Measurements from ENCODE around the gene CUEDC2. TPM values are rescaled to one million over a fixed set of nuclear protein-coding genes. Genes with fewer than 3 reads are reported as not detected.
A peak's percentile ranks its signal among the peaks of the same experiment; 100 is the strongest.

CUEDC2 gene
- 59.0 and 59.4 TPM in 2 replicates for total RNA-seq

GRCh38 chr10:102432162-102432950 lies at the start of gene CUEDC2:
Gene CUEDC2, minus strand, starts transcription at chr10:102432574. Its CDS starts 7,386 bp downstream, at chr10:102425188.
- Mint-ChIP-seq H3K4me3 (peak within 1 kb of the TSS; percentile 95), H3K36me3 (ENCODE audit: low read depth) (peaks cover 14% of the 10 kb centered on the region), H3K27me3 (ENCODE audit: insufficient read depth) (no peaks in the 10 kb centered on the region), H3K4me1 (ENCODE audit: low read depth) (peaks cover 55% of the 10 kb centered on the region), H3K9me3 (no peaks in the 10 kb centered on the region), H3K27ac (peak within 1 kb of the TSS; percentile 94)
- intact Hi-C loops (cut with micrococcal nuclease), result loop anchor here (1.0 kb wide), 7 partner anchors 11 to 300 kb away; partner anchors contain the start of genes ACTR1A, GBF1 and NFKB2
- DNase-seq (ENCODE audit: low spot score), result peak; percentile 95

- H3K9me3 Mint-ChIP-seq, result no peaks in the 10 kb centered on the region
- no peak overlapping the region for H3K27ac Mint-ChIP-seq
- intact Hi-C loops (cut with micrococcal nuclease), result no loop called here
- H3K4me1 Mint-ChIP-seq (ENCODE audit: low read depth), result peaks cover 7% of the 10 kb centered on the region
- peaks cover 32% of the 10 kb centered on the region for H3K36me3 Mint-ChIP-seq (ENCODE audit: low read depth)
- DNase-seq (ENCODE audit: low spot score), result no peak
- H3K4me3 Mint-ChIP-seq, result no peak overlapping the region
- no peaks in the 10 kb centered on the region for H3K27me3 Mint-ChIP-seq (ENCODE audit: insufficient read depth)
Observed at GRCh38 chr10:102480396-102480795, 48.0 kb upstream of the CUEDC2 start.

GRCh38 chr10:102479651-102480050 lies 47.3 kb upstream of the CUEDC2 start:
- DNase-seq (ENCODE audit: low spot score), result no peak
- peaks cover 7% of the 10 kb centered on the region for H3K4me1 Mint-ChIP-seq (ENCODE audit: low read depth)
- peaks cover 30% of the 10 kb centered on the region for H3K36me3 Mint-ChIP-seq (ENCODE audit: low read depth)
- no peaks in the 10 kb centered on the region for H3K9me3 Mint-ChIP-seq
- no peak overlapping the region for H3K4me3 Mint-ChIP-seq
- H3K27ac Mint-ChIP-seq, result no peak overlapping the region
- intact Hi-C loops (cut with micrococcal nuclease), result loop anchor here (1.0 kb wide), 8 partner anchors 18 to 310 kb away; partner anchors contain the start of genes ACTR1A and CUEDC2
- H3K27me3 Mint-ChIP-seq (ENCODE audit: insufficient read depth), result no peaks in the 10 kb centered on the region

- H3K4me3 Mint-ChIP-seq, result no peak overlapping the region
- H3K27ac Mint-ChIP-seq, result no peak overlapping the region
- H3K4me1 Mint-ChIP-seq (ENCODE audit: low read depth), result peaks cover 15% of the 10 kb centered on the region
- no peaks in the 10 kb centered on the region for H3K9me3 Mint-ChIP-seq
- no peak for DNase-seq (ENCODE audit: low spot score)
- intact Hi-C loops (cut with micrococcal nuclease), result no loop called here
- peaks cover 17% of the 10 kb centered on the region for H3K36me3 Mint-ChIP-seq (ENCODE audit: low read depth)
- no peaks in the 10 kb centered on the region for H3K27me3 Mint-ChIP-seq (ENCODE audit: insufficient read depth)
Observed at GRCh38 chr10:102476466-102477141, 44.2 kb upstream of the CUEDC2 start.

- intact Hi-C loops (cut with micrococcal nuclease), result no loop called here
- no peak overlapping the region for H3K27ac Mint-ChIP-seq
- H3K36me3 Mint-ChIP-seq (ENCODE audit: low read depth), result peaks cover 12% of the 10 kb centered on the region
- H3K4me3 Mint-ChIP-seq, result no peak overlapping the region
- H3K9me3 Mint-ChIP-seq, result no peaks in the 10 kb centered on the region
- H3K27me3 Mint-ChIP-seq (ENCODE audit: insufficient read depth), result no peaks in the 10 kb centered on the region
- no peak for DNase-seq (ENCODE audit: low spot score)
- H3K4me1 Mint-ChIP-seq (ENCODE audit: low read depth), result peaks cover 15% of the 10 kb centered on the region
Observed at GRCh38 chr10:102475451-102476040, 43.2 kb upstream of the CUEDC2 start.

GRCh38 chr10:102473445-102474331 lies 41.3 kb upstream of the CUEDC2 start:
- Mint-ChIP-seq H3K9me3 (no peaks in the 10 kb centered on the region), H3K27ac (peak overlapping the region; percentile 10), H3K36me3 (ENCODE audit: low read depth) (peaks cover 6% of the 10 kb centered on the region), H3K27me3 (ENCODE audit: insufficient read depth) (no peaks in the 10 kb centered on the region), H3K4me1 (ENCODE audit: low read depth) (peaks cover 14% of the 10 kb centered on the region), H3K4me3 (no peak overlapping the region)
- no peak for DNase-seq (ENCODE audit: low spot score)
- intact Hi-C loops (cut with micrococcal nuclease), result no loop called here

- no peaks in the 10 kb centered on the region for H3K27me3 Mint-ChIP-seq (ENCODE audit: insufficient read depth)
- no peak for DNase-seq (ENCODE audit: low spot score)
- H3K27ac Mint-ChIP-seq, result no peak overlapping the region
- H3K4me3 Mint-ChIP-seq, result no peak overlapping the region
- peaks cover 13% of the 10 kb centered on the region for H3K4me1 Mint-ChIP-seq (ENCODE audit: low read depth)
- intact Hi-C loops (cut with micrococcal nuclease), result no loop called here
- no peaks in the 10 kb centered on the region for H3K9me3 Mint-ChIP-seq
- H3K36me3 Mint-ChIP-seq (ENCODE audit: low read depth), result peaks cover 9% of the 10 kb centered on the region
Observed at GRCh38 chr10:102470579-102471546, 38.5 kb upstream of the CUEDC2 start.

- Mint-ChIP-seq H3K36me3 (ENCODE audit: low read depth) (peaks cover 6% of the 10 kb centered on the region), H3K9me3 (no peaks in the 10 kb centered on the region), H3K27me3 (ENCODE audit: insufficient read depth) (no peaks in the 10 kb centered on the region), H3K4me1 (ENCODE audit: low read depth) (peaks cover 12% of the 10 kb centered on the region), H3K27ac (no peak overlapping the region), H3K4me3 (no peak overlapping the region)
- intact Hi-C loops (cut with micrococcal nuclease), result no loop called here
- no peak for DNase-seq (ENCODE audit: low spot score)
Observed at GRCh38 chr10:102468683-102469082, 36.3 kb upstream of the CUEDC2 start.

GRCh38 chr10:102467971-102468438 lies 35.6 kb upstream of the CUEDC2 start:
- peaks cover 5% of the 10 kb centered on the region for H3K36me3 Mint-ChIP-seq (ENCODE audit: low read depth)
- no peaks in the 10 kb centered on the region for H3K27me3 Mint-ChIP-seq (ENCODE audit: insufficient read depth)
- no peak for DNase-seq (ENCODE audit: low spot score)
- no peak overlapping the region for H3K4me3 Mint-ChIP-seq
- peaks cover 6% of the 10 kb centered on the region for H3K4me1 Mint-ChIP-seq (ENCODE audit: low read depth)
- intact Hi-C loops (cut with micrococcal nuclease), result no loop called here
- H3K9me3 Mint-ChIP-seq, result no peaks in the 10 kb centered on the region
- no peak overlapping the region for H3K27ac Mint-ChIP-seq

- peaks cover 13% of the 10 kb centered on the region for H3K4me1 Mint-ChIP-seq (ENCODE audit: low read depth)
- H3K36me3 Mint-ChIP-seq (ENCODE audit: low read depth), result peaks cover 5% of the 10 kb centered on the region
- H3K9me3 Mint-ChIP-seq, result no peaks in the 10 kb centered on the region
- H3K27me3 Mint-ChIP-seq (ENCODE audit: insufficient read depth), result no peaks in the 10 kb centered on the region
- intact Hi-C loops (cut with micrococcal nuclease), result no loop called here
- DNase-seq (ENCODE audit: low spot score), result no peak
- no peak overlapping the region for H3K4me3 Mint-ChIP-seq
- no peak overlapping the region for H3K27ac Mint-ChIP-seq
Observed at GRCh38 chr10:102467318-102467717, 34.9 kb upstream of the CUEDC2 start.

- H3K4me3 Mint-ChIP-seq, result no peak overlapping the region
- H3K9me3 Mint-ChIP-seq, result no peaks in the 10 kb centered on the region
- intact Hi-C loops (cut with micrococcal nuclease), result no loop called here
- no peak overlapping the region for H3K27ac Mint-ChIP-seq
- H3K4me1 Mint-ChIP-seq (ENCODE audit: low read depth), result peaks cover 31% of the 10 kb centered on the region
- peaks cover 5% of the 10 kb centered on the region for H3K36me3 Mint-ChIP-seq (ENCODE audit: low read depth)
- peaks cover 1% of the 10 kb centered on the region for H3K27me3 Mint-ChIP-seq (ENCODE audit: insufficient read depth)
- DNase-seq (ENCODE audit: low spot score), result no peak
Observed at GRCh38 chr10:102465466-102465865, 33.1 kb upstream of the CUEDC2 start.
